ENCODE measurements around the gene CLEC7A. TPM values are rescaled to one million over a fixed set of nuclear protein-coding genes. Genes with fewer than 3 reads are reported as not detected.

The CLEC7A gene
- polyA plus RNA-seq, 1 donor from 2014 or later: not detected

DNA sequence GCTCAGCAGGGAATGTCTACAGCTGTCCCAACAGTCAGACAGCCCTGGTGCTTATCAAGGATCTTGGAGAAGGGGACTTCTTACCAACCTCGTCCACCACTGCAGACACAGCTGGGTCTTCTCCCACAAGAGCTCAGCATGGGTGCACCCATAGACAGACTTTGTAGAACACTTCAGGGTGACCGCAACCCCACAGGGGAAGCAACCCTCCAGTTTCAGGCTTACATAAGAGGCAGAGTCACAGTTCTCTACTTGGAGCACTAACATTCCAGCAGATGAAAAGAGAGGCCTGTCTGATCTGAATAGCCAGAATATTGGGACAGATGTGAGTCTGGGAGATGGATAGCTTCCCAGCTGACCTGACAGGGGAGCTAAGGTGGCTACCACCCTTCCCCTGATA is 27.7 kb downstream of the CLEC7A start:
- no peaks in the 10 kb centered on the region for H4K20me1 ChIP-seq (ENCODE audit: insufficient read depth)
- H3K9me2 ChIP-seq (ENCODE audit: insufficient read depth, low read length): no peaks in the 10 kb centered on the region
- H3K27me3 ChIP-seq (ENCODE audit: insufficient read depth, low read depth, low read length): no peaks in the 10 kb centered on the region
- no peaks in the 10 kb centered on the region for H3K36me3 ChIP-seq (ENCODE audit: insufficient read depth, low read length)
- H3K27ac ChIP-seq (ENCODE audit: low read length): no peak overlapping the region
- no peaks in the 10 kb centered on the region for H3K9me3 ChIP-seq (ENCODE audit: low read length)
- H3K9ac ChIP-seq (ENCODE audit: low read length): no peak overlapping the region
- H3F3A ChIP-seq (ENCODE audit: insufficient read depth, low read length, poor library complexity, severe bottlenecking): no peaks in the 10 kb centered on the region
- TF ChIP-seq POLR2AphosphoS5 (IDR thresholded peaks at IDR 0.05) (no peak), TAF1 (IDR thresholded peaks at IDR 0.05; ENCODE audit: low read depth) (no peak)
- no peak overlapping the region for H2AFZ ChIP-seq (ENCODE audit: low read depth, low read length)
- no peaks in the 10 kb centered on the region for H3K79me2 ChIP-seq (replicated peaks; ENCODE audit: insufficient read depth, low read length)
- no peak overlapping the region for H3K4me3 ChIP-seq (ENCODE audit: low read length)
- H3K4me2 ChIP-seq (ENCODE audit: low read length): no peak overlapping the region

DNA sequence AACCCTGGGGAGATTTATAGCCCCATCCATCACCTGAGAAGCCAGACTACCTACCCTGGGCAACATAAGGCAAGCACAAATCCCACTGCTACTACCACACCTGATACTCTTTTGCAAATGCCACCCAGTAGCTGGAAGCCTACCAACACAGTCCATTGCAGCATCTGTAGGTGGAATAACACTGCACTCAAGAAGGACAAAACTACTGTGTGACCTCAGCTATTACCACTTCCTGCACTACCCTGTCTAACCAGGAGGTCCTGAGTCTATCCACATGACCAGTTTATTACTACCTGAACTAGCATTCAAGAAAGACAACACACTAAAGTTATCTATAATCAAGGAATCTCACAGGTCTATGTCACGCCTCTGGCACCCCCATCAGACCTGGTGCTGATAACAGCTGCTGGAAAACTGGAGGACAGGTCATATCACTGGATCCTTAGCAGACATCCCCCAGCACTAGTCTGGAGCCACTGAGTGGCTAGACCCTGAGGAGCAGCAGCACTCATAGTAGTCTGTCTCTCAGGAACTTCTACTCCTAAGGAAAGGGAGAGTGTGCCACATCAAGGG is 28.3 kb downstream of the CLEC7A start:
- H2AFZ ChIP-seq (ENCODE audit: low read depth, low read length): no peak overlapping the region
- H3K4me2 ChIP-seq (ENCODE audit: low read length): no peak overlapping the region
- no peak overlapping the region for H3K9ac ChIP-seq (ENCODE audit: low read length)
- H3K9me3 ChIP-seq (ENCODE audit: low read length): no peaks in the 10 kb centered on the region
- H3F3A ChIP-seq (ENCODE audit: insufficient read depth, low read length, poor library complexity, severe bottlenecking): no peaks in the 10 kb centered on the region
- no peaks in the 10 kb centered on the region for H3K36me3 ChIP-seq (ENCODE audit: insufficient read depth, low read length)
- H4K20me1 ChIP-seq (ENCODE audit: insufficient read depth): no peaks in the 10 kb centered on the region
- TF ChIP-seq EP300 (conservative IDR thresholded peaks at IDR 0.05; ENCODE audit: poor library complexity, severe bottlenecking): no peak
- TF ChIP-seq RAD21 (conservative IDR thresholded peaks at IDR 0.05): no peak
- TF ChIP-seq EZH2 (IDR thresholded peaks at IDR 0.05; ENCODE audit: borderline replicate concordance, insufficient read depth, low read length, poor library complexity, severe bottlenecking): no peak
- TF ChIP-seq TAF1 (IDR thresholded peaks at IDR 0.05; ENCODE audit: low read depth): no peak
- TF ChIP-seq POLR2AphosphoS5 (IDR thresholded peaks at IDR 0.05): no peak
- no peak for TF ChIP-seq SMC3 (conservative IDR thresholded peaks at IDR 0.05; ENCODE audit: poor library complexity)
- TF ChIP-seq, protein P1, sequence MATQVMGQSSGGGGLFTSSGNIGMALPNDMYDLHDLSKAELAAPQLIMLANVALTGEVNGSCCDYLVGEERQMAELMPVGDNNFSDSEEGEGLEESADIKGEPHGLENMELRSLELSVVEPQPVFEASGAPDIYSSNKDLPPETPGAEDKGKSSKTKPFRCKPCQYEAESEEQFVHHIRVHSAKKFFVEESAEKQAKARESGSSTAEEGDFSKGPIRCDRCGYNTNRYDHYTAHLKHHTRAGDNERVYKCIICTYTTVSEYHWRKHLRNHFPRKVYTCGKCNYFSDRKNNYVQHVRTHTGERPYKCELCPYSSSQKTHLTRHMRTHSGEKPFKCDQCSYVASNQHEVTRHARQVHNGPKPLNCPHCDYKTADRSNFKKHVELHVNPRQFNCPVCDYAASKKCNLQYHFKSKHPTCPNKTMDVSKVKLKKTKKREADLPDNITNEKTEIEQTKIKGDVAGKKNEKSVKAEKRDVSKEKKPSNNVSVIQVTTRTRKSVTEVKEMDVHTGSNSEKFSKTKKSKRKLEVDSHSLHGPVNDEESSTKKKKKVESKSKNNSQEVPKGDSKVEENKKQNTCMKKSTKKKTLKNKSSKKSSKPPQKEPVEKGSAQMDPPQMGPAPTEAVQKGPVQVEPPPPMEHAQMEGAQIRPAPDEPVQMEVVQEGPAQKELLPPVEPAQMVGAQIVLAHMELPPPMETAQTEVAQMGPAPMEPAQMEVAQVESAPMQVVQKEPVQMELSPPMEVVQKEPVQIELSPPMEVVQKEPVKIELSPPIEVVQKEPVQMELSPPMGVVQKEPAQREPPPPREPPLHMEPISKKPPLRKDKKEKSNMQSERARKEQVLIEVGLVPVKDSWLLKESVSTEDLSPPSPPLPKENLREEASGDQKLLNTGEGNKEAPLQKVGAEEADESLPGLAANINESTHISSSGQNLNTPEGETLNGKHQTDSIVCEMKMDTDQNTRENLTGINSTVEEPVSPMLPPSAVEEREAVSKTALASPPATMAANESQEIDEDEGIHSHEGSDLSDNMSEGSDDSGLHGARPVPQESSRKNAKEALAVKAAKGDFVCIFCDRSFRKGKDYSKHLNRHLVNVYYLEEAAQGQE (IDR thresholded peaks at IDR 0.05; ENCODE audit: borderline replicate concordance): no peak
- TF ChIP-seq, protein P2, sequence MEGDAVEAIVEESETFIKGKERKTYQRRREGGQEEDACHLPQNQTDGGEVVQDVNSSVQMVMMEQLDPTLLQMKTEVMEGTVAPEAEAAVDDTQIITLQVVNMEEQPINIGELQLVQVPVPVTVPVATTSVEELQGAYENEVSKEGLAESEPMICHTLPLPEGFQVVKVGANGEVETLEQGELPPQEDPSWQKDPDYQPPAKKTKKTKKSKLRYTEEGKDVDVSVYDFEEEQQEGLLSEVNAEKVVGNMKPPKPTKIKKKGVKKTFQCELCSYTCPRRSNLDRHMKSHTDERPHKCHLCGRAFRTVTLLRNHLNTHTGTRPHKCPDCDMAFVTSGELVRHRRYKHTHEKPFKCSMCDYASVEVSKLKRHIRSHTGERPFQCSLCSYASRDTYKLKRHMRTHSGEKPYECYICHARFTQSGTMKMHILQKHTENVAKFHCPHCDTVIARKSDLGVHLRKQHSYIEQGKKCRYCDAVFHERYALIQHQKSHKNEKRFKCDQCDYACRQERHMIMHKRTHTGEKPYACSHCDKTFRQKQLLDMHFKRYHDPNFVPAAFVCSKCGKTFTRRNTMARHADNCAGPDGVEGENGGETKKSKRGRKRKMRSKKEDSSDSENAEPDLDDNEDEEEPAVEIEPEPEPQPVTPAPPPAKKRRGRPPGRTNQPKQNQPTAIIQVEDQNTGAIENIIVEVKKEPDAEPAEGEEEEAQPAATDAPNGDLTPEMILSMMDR (IDR thresholded peaks at IDR 0.05; ENCODE audit: poor library complexity, severe bottlenecking): no peak
- TF ChIP-seq MXI1 (conservative IDR thresholded peaks at IDR 0.05; ENCODE audit: poor library complexity, severe bottlenecking): no peak
- H3K27me3 ChIP-seq (ENCODE audit: insufficient read depth, low read depth, low read length): no peaks in the 10 kb centered on the region
- H3K9me2 ChIP-seq (ENCODE audit: insufficient read depth, low read length): no peaks in the 10 kb centered on the region
- H3K4me3 ChIP-seq (ENCODE audit: low read length): no peak overlapping the region
- H3K27ac ChIP-seq (ENCODE audit: low read length): no peak overlapping the region
- H3K79me2 ChIP-seq (replicated peaks; ENCODE audit: insufficient read depth, low read length): no peaks in the 10 kb centered on the region

All from neural cell (in vitro differentiated cells).